GM12874 (cell line): ENCODE results near the gene SCFD2.

Experiments
- TF ChIP-seq, protein P1 (sequence below): IDR thresholded peaks from 2 replicates; pipeline ENCODE4 v1.5.1; 2011; ENCODE audit warnings: low read depth, mild to moderate bottlenecking, control low read depth, low read length, moderate library complexity; ENCODE audit not compliant: insufficient read depth

Gene SCFD2

DNA sequence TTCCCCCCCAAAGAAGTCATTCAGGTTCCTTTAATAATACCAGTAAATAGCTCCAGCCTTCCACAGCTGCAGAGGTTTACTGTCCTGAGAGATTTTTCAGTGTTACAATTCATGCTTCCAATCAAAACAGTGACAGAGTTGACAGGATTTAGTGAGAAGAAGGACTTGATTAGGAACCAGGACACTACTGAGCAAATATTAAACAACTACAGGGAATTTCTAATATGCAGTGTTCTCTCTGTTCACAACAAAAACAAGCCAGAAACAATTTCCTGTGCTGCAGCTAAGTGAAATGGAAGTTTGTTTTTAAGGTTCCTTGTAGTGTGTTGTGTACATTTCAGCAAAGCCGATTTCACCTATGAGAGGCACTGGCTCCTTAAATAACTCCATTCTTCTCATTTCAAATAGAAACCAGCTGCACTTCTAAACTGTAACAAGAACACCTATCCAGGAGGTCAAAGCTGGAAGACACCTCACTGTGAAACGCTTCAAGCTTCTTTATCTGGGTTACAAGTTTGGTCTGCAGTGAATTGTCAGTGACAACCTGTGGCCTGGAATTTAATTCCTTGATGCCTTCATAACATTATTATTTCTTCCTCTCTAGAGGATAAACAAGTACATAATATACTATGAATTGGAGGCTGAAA lies 354.5 kb downstream of the SCFD2 start:
- TF ChIP-seq, protein P1, sequence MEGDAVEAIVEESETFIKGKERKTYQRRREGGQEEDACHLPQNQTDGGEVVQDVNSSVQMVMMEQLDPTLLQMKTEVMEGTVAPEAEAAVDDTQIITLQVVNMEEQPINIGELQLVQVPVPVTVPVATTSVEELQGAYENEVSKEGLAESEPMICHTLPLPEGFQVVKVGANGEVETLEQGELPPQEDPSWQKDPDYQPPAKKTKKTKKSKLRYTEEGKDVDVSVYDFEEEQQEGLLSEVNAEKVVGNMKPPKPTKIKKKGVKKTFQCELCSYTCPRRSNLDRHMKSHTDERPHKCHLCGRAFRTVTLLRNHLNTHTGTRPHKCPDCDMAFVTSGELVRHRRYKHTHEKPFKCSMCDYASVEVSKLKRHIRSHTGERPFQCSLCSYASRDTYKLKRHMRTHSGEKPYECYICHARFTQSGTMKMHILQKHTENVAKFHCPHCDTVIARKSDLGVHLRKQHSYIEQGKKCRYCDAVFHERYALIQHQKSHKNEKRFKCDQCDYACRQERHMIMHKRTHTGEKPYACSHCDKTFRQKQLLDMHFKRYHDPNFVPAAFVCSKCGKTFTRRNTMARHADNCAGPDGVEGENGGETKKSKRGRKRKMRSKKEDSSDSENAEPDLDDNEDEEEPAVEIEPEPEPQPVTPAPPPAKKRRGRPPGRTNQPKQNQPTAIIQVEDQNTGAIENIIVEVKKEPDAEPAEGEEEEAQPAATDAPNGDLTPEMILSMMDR, result no peak

DNA sequence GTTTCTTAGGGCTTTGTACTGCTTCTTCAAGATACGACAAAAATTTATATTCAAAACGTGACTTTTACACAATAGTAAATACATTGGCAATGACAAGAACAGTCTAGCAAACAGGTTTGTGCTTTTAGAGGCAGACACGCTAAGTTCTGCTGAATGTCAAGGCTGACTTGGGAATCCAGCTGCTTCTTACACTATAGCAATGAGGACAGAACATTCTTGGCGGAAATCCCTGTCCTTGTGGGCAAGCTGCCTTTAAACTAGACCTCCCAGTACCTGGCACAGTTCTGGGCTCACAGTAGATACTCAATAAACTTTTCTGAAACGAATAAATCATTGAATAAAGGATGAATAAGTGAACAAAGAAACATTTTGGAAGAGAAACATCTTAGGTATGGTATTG lies 355.5 kb downstream of the SCFD2 start:
- TF ChIP-seq, protein P1, result no peak

DNA sequence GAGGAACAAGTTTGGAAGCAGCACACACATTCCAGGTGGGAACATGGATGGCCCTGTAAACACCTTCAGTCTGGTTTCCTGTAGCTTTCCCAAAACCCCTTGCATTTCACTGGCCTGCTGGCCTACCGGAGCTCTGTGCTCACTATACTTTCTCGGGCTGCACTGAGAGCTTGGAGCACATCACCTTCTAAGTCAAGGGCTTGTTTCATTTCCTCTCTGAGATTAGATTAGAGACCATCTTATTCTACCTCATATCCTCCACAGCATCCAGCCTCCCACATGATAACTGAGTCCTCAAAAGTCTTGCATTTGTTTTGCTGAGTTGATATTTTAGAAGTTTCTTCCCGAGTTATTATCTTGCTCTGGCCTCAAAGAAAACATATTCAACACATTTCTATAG lies 356.0 kb downstream of the SCFD2 start:
- TF ChIP-seq, protein P1, result no peak

DNA sequence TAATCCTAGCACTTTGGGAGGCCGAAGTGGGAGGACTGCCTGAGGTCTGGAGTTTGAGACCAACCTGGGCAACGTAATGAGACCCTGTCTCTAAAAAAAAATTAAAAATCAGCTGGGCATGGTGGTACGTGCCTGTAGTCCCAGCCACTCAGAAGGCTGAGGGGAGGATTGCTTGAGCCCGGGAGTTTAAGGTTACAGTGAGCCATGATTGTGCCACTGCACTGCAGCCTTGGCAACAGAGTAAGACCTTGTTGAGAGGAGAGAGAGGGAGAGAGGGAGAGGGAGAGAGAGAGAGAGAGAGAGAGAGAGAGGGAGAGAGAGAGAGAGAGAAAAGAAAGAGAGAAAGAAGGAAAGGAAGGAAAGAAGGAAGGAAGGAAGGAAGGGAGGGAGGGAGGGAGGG lies 358.8 kb downstream of the SCFD2 start:
- TF ChIP-seq, protein P1, result no peak

DNA sequence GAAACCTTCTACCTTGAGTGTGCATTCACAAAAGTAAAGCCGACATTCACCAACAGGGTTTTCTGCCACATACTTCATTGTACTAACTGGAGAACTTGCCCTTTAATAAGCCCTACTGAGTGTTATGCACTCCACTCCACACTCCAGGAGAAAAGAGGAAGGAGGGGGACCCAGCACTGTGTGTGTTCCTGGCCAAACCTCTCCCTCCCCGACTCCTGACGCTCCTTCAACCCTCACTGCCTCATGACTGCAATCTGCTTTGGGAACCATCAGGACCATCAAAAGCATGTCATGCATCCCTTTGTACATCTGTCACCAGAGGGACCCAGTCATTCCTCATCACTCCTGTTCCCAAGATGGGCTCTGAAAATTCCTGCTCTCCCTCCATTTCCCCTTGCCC lies 360.1 kb downstream of the SCFD2 start:
- TF ChIP-seq, protein P1, result no peak

DNA sequence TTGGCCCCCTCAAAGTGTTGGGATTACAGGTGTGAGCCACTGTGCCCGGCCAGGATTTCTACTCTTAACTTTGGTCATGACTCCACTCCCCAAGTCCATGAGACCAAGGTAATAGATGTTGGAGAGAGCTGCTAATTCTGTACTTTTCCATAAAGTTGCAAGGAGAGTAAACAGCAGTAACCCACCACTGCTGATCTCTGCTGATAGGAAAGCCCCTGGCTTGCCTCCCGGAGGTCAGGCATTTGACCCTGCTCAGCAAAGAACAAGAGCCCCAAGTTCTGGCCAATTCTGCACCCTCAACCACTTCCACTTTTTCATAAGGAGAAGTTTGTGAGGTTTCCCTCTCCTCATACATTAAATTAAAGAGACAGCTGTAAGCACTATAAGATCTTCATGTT lies 360.7 kb downstream of the SCFD2 start:
- TF ChIP-seq, protein P1, result no peak

DNA sequence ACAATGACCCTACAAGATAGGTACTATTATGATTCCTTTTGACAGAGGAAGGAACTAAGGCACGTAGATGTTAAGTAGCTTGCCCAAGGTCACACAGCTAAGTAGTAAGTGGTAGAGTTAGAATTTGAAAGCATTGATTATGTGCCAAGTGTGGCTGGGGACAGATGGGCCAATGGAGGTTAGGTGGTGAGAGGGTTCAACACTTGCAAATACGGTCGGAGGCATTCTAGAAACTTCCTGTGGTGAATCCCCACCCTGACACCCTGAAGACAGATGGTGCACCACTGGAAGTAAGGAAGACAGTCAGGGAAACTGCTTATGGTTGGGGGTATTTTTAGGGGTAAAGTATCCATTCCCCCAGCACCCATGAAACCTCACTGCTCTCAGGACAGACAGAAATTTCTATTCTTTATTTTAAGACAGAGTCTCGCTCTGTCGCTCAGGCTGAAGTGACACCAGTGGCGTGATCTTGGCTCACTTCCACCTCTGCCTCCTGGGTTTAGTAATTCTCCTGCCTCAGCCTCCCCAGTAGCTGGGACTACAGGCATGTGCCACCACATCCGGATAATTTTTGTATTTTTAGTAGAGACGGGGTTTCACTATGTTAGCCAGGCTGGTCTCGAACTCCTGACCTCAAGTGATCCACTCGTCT lies 361.2 kb downstream of the SCFD2 start:
- TF ChIP-seq, protein P1, result no peak
